Chondrocyte (in vitro differentiated cells): ENCODE measurements around the gene PCDHB1. TPM values are rescaled to one million over a fixed set of nuclear protein-coding genes. Genes with fewer than 3 reads are reported as not detected.
A peak's percentile ranks its signal among the peaks of the same experiment; 100 is the strongest.

Experiments used
- DNase-seq: peaks from one replicate; pipeline ENCODE4 v3.0.0; 2021; ENCODE audit warnings: mixed read lengths, low spot score
- H3K27ac Mint-ChIP-seq: one replicate; pipeline ENCODE4 v1.8.0; 2021; ENCODE audit warnings: mild to moderate bottlenecking, moderate library complexity, mixed read lengths; ENCODE audit not compliant: unreplicated experiment
- H3K27me3 Mint-ChIP-seq: 2 replicates; pipeline ENCODE4 v1.8.0; 2021; ENCODE audit warnings: low read depth, mixed read lengths
- H3K36me3 Mint-ChIP-seq: 2 replicates; pipeline ENCODE4 v1.8.0; 2021; ENCODE audit warnings: low read depth, mixed read lengths
- H3K4me1 Mint-ChIP-seq: 2 replicates; pipeline ENCODE4 v1.8.0; 2021; ENCODE audit warnings: low read depth, mild to moderate bottlenecking, mixed read lengths
- H3K4me3 Mint-ChIP-seq: one replicate; pipeline ENCODE4 v1.8.0; 2021; ENCODE audit warnings: mild to moderate bottlenecking, moderate library complexity, mixed read lengths; ENCODE audit not compliant: unreplicated experiment
- H3K9me3 Mint-ChIP-seq: 2 replicates; pipeline ENCODE4 v1.8.0; 2021; ENCODE audit warnings: low read depth, mixed read lengths
- CTCF ChIP-seq: fragments of 200-600 bp; sonication (generic); IDR thresholded peaks from 2 replicates; pipeline ENCODE4 v1.5.0; 2021; ENCODE audit warnings: antibody characterized with exemption, mild to moderate bottlenecking, moderate library complexity
- long read RNA-seq: library from polyadenylated mRNA; stranded (forward); transcript quantifications from one replicate; pipeline ENCODE4 v2.0.0, GENCODE V29; 2021
- total RNA-seq: library from RNA; stranded (reverse); gene quantifications from 3 replicates; pipeline ENCODE4 v1.2.1, GENCODE V29; 2021

PCDHB1 gene
- total RNA-seq: 0.05 TPM in 1 of 3 replicates, not detected in the others
- long read RNA-seq: 0 reads

GRCh38 chr5:141050622-141051520, at the start of gene PCDHB1:
Gene PCDHB1, plus strand, starts transcription at chr5:141051374. Its CDS starts 97 bp downstream, at chr5:141051471.
- Mint-ChIP-seq H3K27me3 (peaks cover 16% of the 10 kb centered on the region), H3K36me3 (no peaks in the 10 kb centered on the region), H3K4me3 (peak within 1 kb of the TSS; percentile 84), H3K27ac (no peak within 1 kb of the TSS), H3K9me3 (no peaks in the 10 kb centered on the region), H3K4me1 (peaks cover 15% of the 10 kb centered on the region)
- no peak for TF ChIP-seq CTCF
- no peak for DNase-seq

GRCh38 chr5:141001446-141001843, 49.7 kb upstream of the PCDHB1 start:
- H3K4me3 Mint-ChIP-seq: peak overlapping the region; percentile 75
- H3K36me3 Mint-ChIP-seq: peaks cover 6% of the 10 kb centered on the region
- H3K27ac Mint-ChIP-seq: peak overlapping the region; percentile 66
- no peak for TF ChIP-seq CTCF
- no peaks in the 10 kb centered on the region for H3K27me3 Mint-ChIP-seq
- no peaks in the 10 kb centered on the region for H3K9me3 Mint-ChIP-seq
- no peak for DNase-seq
- peaks cover 26% of the 10 kb centered on the region for H3K4me1 Mint-ChIP-seq

GRCh38 chr5:141001844-141002604, 49.1 kb upstream of the PCDHB1 start:
- Mint-ChIP-seq H3K9me3 (no peaks in the 10 kb centered on the region), H3K4me1 (peaks cover 26% of the 10 kb centered on the region), H3K4me3 (peak overlapping the region; percentile 75), H3K36me3 (peaks cover 7% of the 10 kb centered on the region), H3K27me3 (no peaks in the 10 kb centered on the region), H3K27ac (peak overlapping the region; percentile 66)
- DNase-seq: no peak
- TF ChIP-seq CTCF: no peak

DNA sequence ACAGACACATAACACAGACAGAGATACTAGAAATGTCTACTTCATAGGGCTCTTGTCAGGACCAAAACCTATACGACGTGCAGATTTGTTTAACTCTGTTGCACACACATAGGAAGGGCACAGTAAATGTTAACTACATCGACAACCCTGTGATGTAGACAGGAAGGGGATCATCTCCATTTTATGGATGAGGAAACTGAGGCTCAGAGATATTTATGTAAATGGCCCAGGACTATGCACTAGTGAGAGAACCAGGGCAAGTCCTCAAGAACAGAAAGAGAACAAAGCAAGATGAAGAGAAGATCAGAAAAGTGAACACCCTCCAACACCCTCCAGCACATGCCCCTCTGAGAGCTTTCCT, 48.6 kb upstream of the PCDHB1 start:
- H3K9me3 Mint-ChIP-seq: no peaks in the 10 kb centered on the region
- no peak for DNase-seq
- no peaks in the 10 kb centered on the region for H3K27me3 Mint-ChIP-seq
- no peak for TF ChIP-seq CTCF
- peaks cover 26% of the 10 kb centered on the region for H3K4me1 Mint-ChIP-seq
- no peak overlapping the region for H3K27ac Mint-ChIP-seq
- peak overlapping the region; percentile 75 for H3K4me3 Mint-ChIP-seq
- peaks cover 7% of the 10 kb centered on the region for H3K36me3 Mint-ChIP-seq

DNA sequence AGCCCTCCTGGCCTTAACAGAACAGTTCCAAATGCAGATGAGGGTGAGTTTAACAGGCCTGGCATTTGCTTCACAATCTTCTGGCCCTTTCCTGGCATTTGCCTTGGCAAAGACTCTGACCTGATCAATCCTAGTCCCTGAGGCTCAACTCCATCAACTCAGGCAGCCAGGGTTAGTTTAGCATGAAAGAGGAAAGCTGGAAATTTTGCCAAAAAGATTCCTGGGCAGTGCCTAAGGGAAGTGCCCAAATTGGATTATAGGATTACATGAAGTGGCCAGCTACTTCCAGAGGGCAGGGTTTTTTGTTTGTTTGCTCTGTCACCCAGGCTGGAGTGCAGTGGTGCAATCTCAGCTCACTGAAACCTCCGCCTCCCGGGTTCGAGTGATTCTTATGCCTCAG, 48.1 kb upstream of the PCDHB1 start:
- H3K4me1 Mint-ChIP-seq: peaks cover 26% of the 10 kb centered on the region
- no peak for DNase-seq
- no peaks in the 10 kb centered on the region for H3K9me3 Mint-ChIP-seq
- H3K36me3 Mint-ChIP-seq: peaks cover 9% of the 10 kb centered on the region
- no peaks in the 10 kb centered on the region for H3K27me3 Mint-ChIP-seq
- H3K27ac Mint-ChIP-seq: no peak overlapping the region
- no peak overlapping the region for H3K4me3 Mint-ChIP-seq
- no peak for TF ChIP-seq CTCF
